Neural cell (in vitro differentiated cells): ENCODE data around the gene CRTAC1.

Experiments
- CTCF ChIP-seq: fragments of 450-650 bp; IDR thresholded peaks from 2 replicates; pipeline ENCODE4 v1.5.1; 2014; ENCODE audit warnings: antibody characterized with exemption, mild to moderate bottlenecking, moderate library complexity; ENCODE audit not compliant: poor library complexity, severe bottlenecking
- RAD21 ChIP-seq: fragments of 450-650 bp; conservative IDR thresholded peaks from 2 replicates; pipeline ENCODE4 v1.6.1; 2014; ENCODE audit warnings: antibody characterized with exemption, mild to moderate bottlenecking, moderate library complexity

GRCh38 chr10:97919012-97919411, 111.4 kb downstream of the CRTAC1 start:
- TF ChIP-seq CTCF (no peak), RAD21 (no peak)
